Neuronal stem cell (in vitro differentiated cells): Measurements from ENCODE around the gene PARN.

Source experiments
- DNase-seq: peaks from one replicate; pipeline ENCODE4 v3.0.0-alpha.2; 2013; ENCODE audit warnings: low spot score
- H2AFZ ChIP-seq: one replicate; pipeline ENCODE4 v1.6.1; 2013; ENCODE audit warnings: mild to moderate bottlenecking, low read length, inconsistent platforms
- H2AK5ac ChIP-seq: 2 replicates; pipeline ENCODE4 v1.6.1; 2013; ENCODE audit warnings: low read depth, mild to moderate bottlenecking, inconsistent platforms, low read length, moderate library complexity, mixed read lengths
- H2BK120ac ChIP-seq: 2 replicates; pipeline ENCODE4 v1.6.1; 2013; ENCODE audit warnings: low read depth, mild to moderate bottlenecking, inconsistent platforms, low read length, moderate library complexity, mixed read lengths
- H2BK12ac ChIP-seq: one replicate; pipeline ENCODE4 v1.6.1; 2013; ENCODE audit warnings: low read length, inconsistent platforms
- H2BK15ac ChIP-seq: 2 replicates; pipeline ENCODE4 v1.6.1; 2013; ENCODE audit warnings: mild to moderate bottlenecking, low read length, inconsistent platforms, mixed read lengths
- H2BK5ac ChIP-seq: one replicate; pipeline ENCODE4 v1.6.1; 2013; ENCODE audit warnings: inconsistent platforms, mild to moderate bottlenecking, low read length, moderate library complexity
- H3K14ac ChIP-seq: one replicate; pipeline ENCODE4 v1.6.1; 2013; ENCODE audit warnings: low read length, inconsistent platforms
- H3K18ac ChIP-seq: 2 replicates; pipeline ENCODE4 v1.6.1; 2013; ENCODE audit warnings: low read length, inconsistent platforms
- H3K23ac ChIP-seq: 2 replicates; pipeline ENCODE4 v1.6.1; 2013; ENCODE audit warnings: low read depth, mild to moderate bottlenecking, mixed read lengths, low read length, inconsistent platforms; ENCODE audit not compliant: poor library complexity
- H3K27ac ChIP-seq: replicated peaks from 3 replicates; pipeline ENCODE4 v1.5.1; 2013; ENCODE audit warnings: low read length, inconsistent platforms
- H3K27me3 ChIP-seq, 3 experiments: 2 replicates each; pipeline ENCODE4 v1.6.1; 2013; ENCODE audit warnings: low read length in 3 of 3, mild to moderate bottlenecking in 2 of 3, inconsistent platforms in 1 of 3, low read depth in 1 of 3, mixed read lengths in 1 of 3, moderate library complexity in 1 of 3; ENCODE audit not compliant: control insufficient read depth in 3 of 3, insufficient read depth in 3 of 3
- H3K36me3 ChIP-seq, 2 donors: replicated peaks in 1 of 2; 2 replicates each; pipeline ENCODE4 v1.6.1; 2013; ENCODE audit warnings: low read length in 2 of 2; ENCODE audit not compliant: control insufficient read depth in 2 of 2, insufficient read depth in 2 of 2
- H3K4ac ChIP-seq: 2 replicates; pipeline ENCODE4 v1.6.1; 2013; ENCODE audit warnings: inconsistent platforms, mild to moderate bottlenecking, low read length, moderate library complexity
- H3K4me1 ChIP-seq, 2 donors: 1 replicate in 1 of 2; 2 replicates in 1 of 2; pipeline ENCODE4 v1.6.1; 2013; ENCODE audit warnings: low read length in 2 of 2, low read depth in 1 of 2; ENCODE audit not compliant: control insufficient read depth in 2 of 2, insufficient read depth in 1 of 2
- H3K4me2 ChIP-seq: one replicate; pipeline ENCODE4 v1.6.1; 2013; ENCODE audit warnings: mild to moderate bottlenecking, low read length, inconsistent platforms; ENCODE audit not compliant: insufficient read depth, poor library complexity, severe bottlenecking
- H3K4me3 ChIP-seq, 2 donors: 2 replicates each; pipeline ENCODE4 v1.5.1; 2013; ENCODE audit warnings: low read length in 2 of 2, mild to moderate bottlenecking in 2 of 2, inconsistent platforms in 1 of 2, moderate library complexity in 1 of 2
- H3K79me1 ChIP-seq: one replicate; pipeline ENCODE4 v1.6.1; 2013; ENCODE audit warnings: low read depth, mild to moderate bottlenecking, inconsistent platforms, low read length, moderate library complexity
- H3K9ac ChIP-seq: one replicate; pipeline ENCODE4 v1.6.1; 2013; ENCODE audit warnings: mild to moderate bottlenecking, low read depth, low read length, inconsistent platforms; ENCODE audit not compliant: poor library complexity
- H3K9me3 ChIP-seq, 2 donors: replicated peaks in 1 of 2; 2 replicates each; pipeline versions ENCODE3 to v1.6.1; 2013; ENCODE audit warnings: low read length in 2 of 2, mild to moderate bottlenecking in 2 of 2, inconsistent platforms in 1 of 2, low read depth in 1 of 2, mixed read lengths in 1 of 2, moderate library complexity in 1 of 2; ENCODE audit not compliant: control insufficient read depth in 2 of 2, insufficient read depth in 1 of 2
- H4K8ac ChIP-seq: one replicate; pipeline ENCODE4 v1.6.1; 2013; ENCODE audit warnings: low read depth, mild to moderate bottlenecking, inconsistent platforms, low read length, moderate library complexity
- H4K91ac ChIP-seq: one replicate; pipeline ENCODE4 v1.6.1; 2013; ENCODE audit warnings: low read length, low read depth, mild to moderate bottlenecking, inconsistent platforms; ENCODE audit not compliant: poor library complexity
- WGBS, 2 donors: extraction: QIAGEN DNeasy Blood & Tissue Kit; methylation state at CpG; one replicate each; pipeline ENCODE4 v1.1.7; 2013; ENCODE audit warnings: missing lambda C conversion rate in 2 of 2, mixed read lengths in 1 of 2; ENCODE audit not compliant: insufficient read length in 2 of 2, insufficient replicate concordance in 1 of 2; ENCODE audit errors: extremely low coverage in 2 of 2; 5-methylcytosine and 5-hydroxymethylcytosine counted together

Gene PARN

GRCh38 chr16:14523632-14524031 lies 106.4 kb downstream of the PARN start:
- no peaks in the 10 kb centered on the region for H3K9me3 ChIP-seq
- no peak overlapping the region for H3K9ac ChIP-seq
- H3K4ac ChIP-seq, result no peak overlapping the region
- H2AFZ ChIP-seq, result no peak overlapping the region
- H2BK5ac ChIP-seq, result no peak overlapping the region
- H2AK5ac ChIP-seq, result no peak overlapping the region
- no CpG with 5 or more reads among the region's 2 CpGs for WGBS, 2 donors
- no peak overlapping the region for H2BK12ac ChIP-seq
- no peak overlapping the region for H4K91ac ChIP-seq
- DNase-seq, result peak; percentile 36
- no peak overlapping the region for H3K27ac ChIP-seq
- H3K14ac ChIP-seq, result no peak overlapping the region
- peaks cover 2 to 11% of the 10 kb centered on the region in 2 donors for H3K4me1 ChIP-seq
- H3K23ac ChIP-seq, result no peak overlapping the region
- no peak overlapping the region for H3K18ac ChIP-seq
- no peak overlapping the region for H2BK120ac ChIP-seq
- no peak overlapping the region for H3K4me3 ChIP-seq
- no peak overlapping the region for H4K8ac ChIP-seq
- H3K36me3 ChIP-seq, result no peaks in the 10 kb centered on the region
- H2BK15ac ChIP-seq, result no peak overlapping the region
- no peaks in the 10 kb centered on the region for H3K27me3 ChIP-seq
- H3K79me1 ChIP-seq, result no peaks in the 10 kb centered on the region
- H3K4me2 ChIP-seq, result no peak overlapping the region

GRCh38 chr16:14522671-14523070 lies 107.4 kb downstream of the PARN start:
- no peak for DNase-seq
- Histone ChIP-seq H2BK5ac (no peak overlapping the region), H3K4ac (no peak overlapping the region), H2BK120ac (no peak overlapping the region), H4K91ac (no peak overlapping the region), H3K4me3 (no peak overlapping the region), H3K79me1 (no peaks in the 10 kb centered on the region), H3K18ac (no peak overlapping the region), H3K23ac (no peak overlapping the region), H3K4me2 (no peak overlapping the region), H3K14ac (no peak overlapping the region), H3K27me3 (no peaks in the 10 kb centered on the region), H3K9me3 (no peaks in the 10 kb centered on the region), H3K9ac (no peak overlapping the region), H3K36me3 (no peaks in the 10 kb centered on the region), H2BK12ac (no peak overlapping the region), H3K4me1 (peaks cover 2 to 11% of the 10 kb centered on the region in 2 donors), H2AK5ac (no peak overlapping the region), H3K27ac (no peak overlapping the region), H4K8ac (no peak overlapping the region), H2AFZ (no peak overlapping the region), H2BK15ac (no peak overlapping the region)

- WGBS, 2 donors, result no CpG with 5 or more reads among the region's 2 CpGs
Observed at GRCh38 chr16:14520753-14521152, 109.3 kb downstream of the PARN start.

GRCh38 chr16:14514967-14515366 lies 115.1 kb downstream of the PARN start:
- Histone ChIP-seq H2BK5ac (no peak overlapping the region), H3K27me3 (no peaks in the 10 kb centered on the region), H3K23ac (no peak overlapping the region), H3K4me3 (no peak overlapping the region), H3K18ac (no peak overlapping the region), H3K4me1 (no peaks in the 10 kb centered on the region), H2BK12ac (no peak overlapping the region), H3K9ac (no peak overlapping the region), H3K36me3 (no peaks in the 10 kb centered on the region), H2AK5ac (no peak overlapping the region), H3K4me2 (no peak overlapping the region), H2BK120ac (no peak overlapping the region), H4K91ac (no peak overlapping the region), H3K79me1 (no peaks in the 10 kb centered on the region), H3K4ac (no peak overlapping the region), H2BK15ac (no peak overlapping the region), H3K14ac (no peak overlapping the region), H2AFZ (no peak overlapping the region), H4K8ac (no peak overlapping the region), H3K9me3 (no peaks in the 10 kb centered on the region), H3K27ac (no peak overlapping the region)
- no peak for DNase-seq
- no CpG with 5 or more reads among the region's 3 CpGs for WGBS, 2 donors

More at GRCh38 chr16:14520753-14521152, 109.3 kb downstream of the PARN start:
- Histone ChIP-seq H3K27ac (no peak overlapping the region), H3K23ac (no peak overlapping the region), H3K79me1 (no peaks in the 10 kb centered on the region), H3K18ac (no peak overlapping the region), H2BK12ac (no peak overlapping the region), H3K4me1 (peaks cover 2 to 11% of the 10 kb centered on the region in 2 donors), H4K8ac (no peak overlapping the region), H3K9ac (no peak overlapping the region), H3K36me3 (no peaks in the 10 kb centered on the region), H2AFZ (no peak overlapping the region), H3K9me3 (no peaks in the 10 kb centered on the region), H3K4me3 (no peak overlapping the region), H2AK5ac (no peak overlapping the region), H2BK15ac (no peak overlapping the region), H4K91ac (no peak overlapping the region), H2BK5ac (no peak overlapping the region), H2BK120ac (no peak overlapping the region), H3K14ac (no peak overlapping the region), H3K27me3 (no peaks in the 10 kb centered on the region), H3K4me2 (no peak overlapping the region), H3K4ac (no peak overlapping the region)
- no peak for DNase-seq
